Smooth muscle cell (in vitro differentiated cells): ENCODE measurements around the gene LONP2. TPM values are rescaled to one million over a fixed set of nuclear protein-coding genes. Genes with fewer than 3 reads are reported as not detected.

Source experiments
- DNase-seq: peaks from one replicate; lab custom pipeline; 2025; ENCODE audit not compliant: unreplicated experiment; lab: John Stamatoyannopoulos, UW
- H2AFZ ChIP-seq: fragments of 200-600 bp; sonication (generic); 2 replicates; pipeline ENCODE4 v1.6.0; 2016; ENCODE audit warnings: antibody characterized with exemption, low read depth, mild to moderate bottlenecking
- H3F3A ChIP-seq: fragments of 200-600 bp; sonication (generic); 2 replicates; pipeline ENCODE4 v1.6.0; 2017; ENCODE audit warnings: antibody characterized with exemption, low read depth
- H3K27ac ChIP-seq: fragments of 200-600 bp; sonication (generic); 2 replicates; pipeline ENCODE4 v1.5.1; 2016; ENCODE audit warnings: low read depth, mild to moderate bottlenecking
- H3K27me3 ChIP-seq: fragments of 200-600 bp; sonication (generic); 2 replicates; pipeline ENCODE4 v1.6.1; 2016; ENCODE audit warnings: low read depth, mild to moderate bottlenecking
- H3K36me3 ChIP-seq: fragments of 200-600 bp; sonication (generic); 2 replicates; pipeline ENCODE4 v1.5.1; 2016; ENCODE audit warnings: low read depth
- H3K4me1 ChIP-seq: fragments of 200-600 bp; sonication (generic); 2 replicates; pipeline ENCODE4 v1.5.1; 2016; ENCODE audit warnings: low read depth
- H3K4me2 ChIP-seq: fragments of 200-600 bp; sonication (generic); 2 replicates; pipeline ENCODE4 v1.6.0; 2016; ENCODE audit warnings: mild to moderate bottlenecking
- H3K4me3 ChIP-seq: fragments of 200-600 bp; sonication (generic); 2 replicates; pipeline ENCODE4 v1.5.1; 2016; ENCODE audit warnings: mild to moderate bottlenecking
- H3K79me2 ChIP-seq: fragments of 200-600 bp; sonication (generic); 2 replicates; pipeline ENCODE4 v1.6.0; 2016; ENCODE audit warnings: low read depth, mild to moderate bottlenecking
- H3K9ac ChIP-seq: fragments of 200-600 bp; sonication (generic); 2 replicates; pipeline ENCODE4 v1.6.0; 2016; ENCODE audit warnings: low read depth
- H3K9me3 ChIP-seq: fragments of 200-600 bp; sonication (generic); replicated peaks from 2 replicates; pipeline ENCODE4 v1.5.1; 2016; ENCODE audit warnings: low read depth
- H4K20me1 ChIP-seq: fragments of 200-600 bp; sonication (generic); 2 replicates; pipeline ENCODE4 v1.6.0; 2016; ENCODE audit warnings: low read depth
- CTCF ChIP-seq: fragments of 200-600 bp; sonication (generic); IDR thresholded peaks from 2 replicates; pipeline ENCODE4 v1.5.1; 2017; ENCODE audit warnings: borderline replicate concordance, mild to moderate bottlenecking, antibody characterized with exemption; ENCODE audit not compliant: insufficient read depth, poor library complexity, severe bottlenecking
- WGBS: methylation state at CpG from one replicate; pipeline ENCODE4 v1.1.7; 2016; ENCODE audit warnings: low lambda C conversion rate; 5-methylcytosine and 5-hydroxymethylcytosine counted together
- polyA plus RNA-seq: library from polyadenylated mRNA; unstranded; fragments of >200 nt; fragmentation: Nextera tagmentation; extraction: Ambion mirVana; gene quantifications from 2 replicates; pipeline ENCODE4 v1.2.1, GENCODE V29; 2016
- total RNA-seq: library from RNA; depleted of rRNA; stranded (reverse); fragments of >200 nt; gene quantifications from 2 replicates; pipeline ENCODE4 v1.2.3, GENCODE V29; 2014

LONP2 gene
- total and polyA plus RNA-seq, 2 experiments from 2014 or later: 30.4 to 37.4 TPM

GRCh38 chr16:48386559-48387312 lies 142.6 kb downstream of the LONP2 start:
- Histone ChIP-seq H4K20me1 (peaks cover 26% of the 10 kb centered on the region), H3K4me2 (no peak overlapping the region), H3K9me3 (no peaks in the 10 kb centered on the region), H3K79me2 (peaks cover 28% of the 10 kb centered on the region), H2AFZ (no peak overlapping the region), H3K36me3 (no peaks in the 10 kb centered on the region), H3K27ac (no peak overlapping the region), H3K4me1 (peaks cover 12% of the 10 kb centered on the region), H3F3A (no peaks in the 10 kb centered on the region), H3K27me3 (no peaks in the 10 kb centered on the region), H3K9ac (no peak overlapping the region), H3K4me3 (no peak overlapping the region)
- TF ChIP-seq CTCF: no peak
- no peak for DNase-seq
- 92% methylated on average over 17 of the region's 17 CpGs for WGBS

GRCh38 chr16:48392407-48392806 lies 148.3 kb downstream of the LONP2 start:
- Histone ChIP-seq H3K36me3 (no peaks in the 10 kb centered on the region), H3K4me1 (no peaks in the 10 kb centered on the region), H3K9ac (no peak overlapping the region), H3K79me2 (no peaks in the 10 kb centered on the region), H3K27ac (no peak overlapping the region), H3F3A (no peaks in the 10 kb centered on the region), H3K4me3 (no peak overlapping the region), H3K27me3 (no peaks in the 10 kb centered on the region), H3K9me3 (no peaks in the 10 kb centered on the region), H4K20me1 (no peaks in the 10 kb centered on the region), H3K4me2 (no peak overlapping the region), H2AFZ (no peak overlapping the region)
- no peak for DNase-seq
- WGBS: 96% methylated on average over 5 of the region's 5 CpGs
- TF ChIP-seq CTCF: no peak

- H2AFZ ChIP-seq: peak overlapping the region; percentile 69
- no peak overlapping the region for H3K9ac ChIP-seq
- H3K9me3 ChIP-seq: no peaks in the 10 kb centered on the region
- no peak overlapping the region for H3K4me3 ChIP-seq
- no peak for DNase-seq
- H3K4me1 ChIP-seq: no peaks in the 10 kb centered on the region
- H3K79me2 ChIP-seq: no peaks in the 10 kb centered on the region
- H3K27me3 ChIP-seq: no peaks in the 10 kb centered on the region
- no peaks in the 10 kb centered on the region for H3K36me3 ChIP-seq
- WGBS: 57% methylated on average over 11 of the region's 11 CpGs
- H3K27ac ChIP-seq: peak overlapping the region; percentile 45
- no peaks in the 10 kb centered on the region for H3F3A ChIP-seq
- H4K20me1 ChIP-seq: no peaks in the 10 kb centered on the region
- TF ChIP-seq CTCF: no peak
- peak overlapping the region; percentile 25 for H3K4me2 ChIP-seq
Observed at GRCh38 chr16:48393485-48394354, 149.6 kb downstream of the LONP2 start.
